Measurements from ENCODE around the gene SLC11A1. TPM values are rescaled to one million over a fixed set of nuclear protein-coding genes. Genes with fewer than 3 reads are reported as not detected.

Gene SLC11A1
- 0.32 and 1.3 TPM in 2 replicates for total RNA-seq

GRCh38 chr2:218381916-218382366 lies at the start of gene SLC11A1:
Gene SLC11A1 (plus strand): TSS chr2:218382273. CDS start chr2:218382369, 96 bp downstream.

GRCh38 chr2:218399391-218400166 lies 17.5 kb downstream of the SLC11A1 start, which contains the start of gene CTDSP1:
Gene CTDSP1 (plus strand): TSS chr2:218399868. CDS start chr2:218400091, 223 bp downstream.

GRCh38 chr2:218418717-218419458 lies 36.8 kb downstream of the SLC11A1 start, which contains the start of gene VIL1:
Gene VIL1 (plus strand): TSS chr2:218419123. CDS start chr2:218423779, 4,656 bp downstream.

Small RNAs within 50 kb of the gene (small RNA-seq; reads per million reads assigned to genes)
- 4,016 reads per million, percentile 100 among the genes with 10 or more reads in this experiment for gene MIR26B
- gene MIR6810 = not detected

Other genes starting within 250 kb of the SLC11A1 start
- gene CXCR1, start 215.3 kb upstream of the SLC11A1 start, total RNA-seq = not detected in 2 replicates
- gene ARPC2, start 165.1 kb upstream of the SLC11A1 start, total RNA-seq = 305 and 318 TPM in 2 replicates
- 0.11 and 0.26 TPM in 2 replicates for gene GPBAR1, start 121.3 kb upstream of the SLC11A1 start, total RNA-seq
- gene AAMP, start 112.1 kb upstream of the SLC11A1 start, total RNA-seq = 77.2 and 77.5 TPM in 2 replicates
- 18.7 and 19.5 TPM in 2 replicates for gene PNKD, start 111.8 kb upstream of the SLC11A1 start, total RNA-seq
- gene TMBIM1, start 89.8 kb upstream of the SLC11A1 start, total RNA-seq = 230 and 339 TPM in 2 replicates
- gene CATIP, start 25.4 kb upstream of the SLC11A1 start, total RNA-seq = 0.26 TPM in 1 of 2 replicates, not detected in the other
- gene CTDSP1, start 17.6 kb downstream of the SLC11A1 start, total RNA-seq = 59.2 and 69.6 TPM in 2 replicates
- under 0.01 TPM in 2 replicates for gene VIL1, start 36.9 kb downstream of the SLC11A1 start, total RNA-seq
- 14.8 and 15.6 TPM in 2 replicates for gene USP37, start 186.1 kb downstream of the SLC11A1 start, total RNA-seq
- 61.5 and 71.0 TPM in 2 replicates for gene CNOT9, start 186.6 kb downstream of the SLC11A1 start, total RNA-seq
- gene PLCD4, start 225.6 kb downstream of the SLC11A1 start, total RNA-seq = 14.0 and 14.2 TPM in 2 replicates

Measured in articular chondrocyte of knee joint (primary cell).